Caco-2 (cell line): ENCODE measurements around the gene DOCK4. TPM values are rescaled to one million over a fixed set of nuclear protein-coding genes. Genes with fewer than 3 reads are reported as not detected.

ENCODE experiments used
- BruUV-seq: library from RNA; stranded (reverse); fragments of 400-500 nt; replicated peaks from 2 replicates; lab custom pipeline; 2021; lab: Mats Ljungman, UMichigan
- CTCF ChIA-PET: fragments of 300-600 bp; sonication (Branson Sonifier 250); formaldehyde crosslinking; loops from one replicate; lab custom pipeline; 2022; ENCODE audit warnings: antibody characterized with exemption; lab: Charles Lee
- POLR2A ChIA-PET: fragments of 300-600 bp; sonication (Branson Sonifier 250); formaldehyde crosslinking; loops from one replicate; lab custom pipeline; 2022; ENCODE audit warnings: antibody characterized with exemption; lab: Charles Lee
- DNase-seq, 2 experiments: peaks; one replicate each; pipeline versions ENCODE4 v3.0.0 to v3.0.0-alpha.2; 2020 to 2022
- H3K27me3 ChIP-seq: replicated peaks from 2 replicates; pipeline ENCODE4 v1.6.0; 2011; ENCODE audit warnings: low read length; ENCODE audit not compliant: control insufficient read depth, insufficient read depth
- H3K36me3 ChIP-seq: 2 replicates; pipeline ENCODE4 v1.5.1; 2011; ENCODE audit warnings: low read length; ENCODE audit not compliant: control insufficient read depth, insufficient read depth
- H3K4me1 ChIP-seq: fragments of 250-450 bp; sonication (Bioruptor Pico); 2 replicates; pipeline ENCODE4 v1.5.1; 2020; ENCODE audit warnings: mild to moderate bottlenecking
- H3K4me3 ChIP-seq: 2 replicates; pipeline ENCODE4 v1.5.1; 2011; ENCODE audit warnings: low read depth, mild to moderate bottlenecking, control low read depth, low read length
- H3K9me3 ChIP-seq: fragments of 250-450 bp; sonication (Bioruptor Pico); 2 replicates; pipeline ENCODE4 v1.5.1; 2020; ENCODE audit warnings: mild to moderate bottlenecking, moderate library complexity
- H3K27ac Mint-ChIP-seq: one replicate; pipeline ENCODE4 v1.8.0; 2022; ENCODE audit warnings: mixed read lengths; ENCODE audit not compliant: unreplicated experiment
- H3K27me3 Mint-ChIP-seq: one replicate; pipeline ENCODE4 v1.8.0; 2022; ENCODE audit warnings: mixed read lengths; ENCODE audit not compliant: insufficient read depth, unreplicated experiment
- H3K36me3 Mint-ChIP-seq: one replicate; pipeline ENCODE4 v1.8.0; 2022; ENCODE audit warnings: mild to moderate bottlenecking, mixed read lengths; ENCODE audit not compliant: insufficient read depth, unreplicated experiment
- H3K4me1 Mint-ChIP-seq: one replicate; pipeline ENCODE4 v1.8.0; 2022; ENCODE audit warnings: low read depth, mixed read lengths; ENCODE audit not compliant: unreplicated experiment
- H3K4me3 Mint-ChIP-seq: one replicate; pipeline ENCODE4 v1.8.0; 2022; ENCODE audit warnings: mild to moderate bottlenecking, moderate library complexity, mixed read lengths; ENCODE audit not compliant: unreplicated experiment
- H3K9me3 Mint-ChIP-seq: one replicate; pipeline ENCODE4 v1.8.0; 2022; ENCODE audit warnings: mixed read lengths; ENCODE audit not compliant: unreplicated experiment
- CTCF ChIP-seq, 2 experiments: fragments of 200-600 bp in 1 of 2; IDR thresholded peaks; 1 replicate in 1 of 2; 2 replicates in 1 of 2; pipeline versions ENCODE4 v1.5.1 to v1.8.0; 2011 to 2022; ENCODE audit warnings: antibody characterized with exemption in 1 of 2, control low read depth in 1 of 2, inconsistent platforms in 1 of 2, low read depth in 1 of 2, low read length in 1 of 2, mild to moderate bottlenecking in 1 of 2, moderate library complexity in 1 of 2; ENCODE audit not compliant: insufficient read depth in 1 of 2, severe bottlenecking in 1 of 2, unreplicated experiment in 1 of 2
- intact Hi-C: fragments of 100-400 bp; cut with micrococcal nuclease; formaldehyde crosslinking; loops from one replicate; pipeline ENCODE4 v1.10.0; 2022; ENCODE audit not compliant: unreplicated experiment
- total RNA-seq: library from RNA; stranded (reverse); gene quantifications from 2 replicates; pipeline ENCODE4 v1.2.3, GENCODE V29; 2022

Gene DOCK4
- total RNA-seq, 1 experiment from 2014 or later = 2.0 TPM

- no peak overlapping the region for H3K4me3 Mint-ChIP-seq
- H3K4me1 Mint-ChIP-seq = no peaks in the 10 kb centered on the region
- Histone ChIP-seq H3K36me3 (no peaks in the 10 kb centered on the region), H3K9me3 (0 out of 2 replicates have a peak, but pooled peaks cover 4% of the 10 kb centered on the region), H3K4me3 (no peak overlapping the region), H3K4me1 (no peaks in the 10 kb centered on the region), H3K27me3 (no peaks in the 10 kb centered on the region)
- no peak for DNase-seq
- H3K36me3 Mint-ChIP-seq = no peaks in the 10 kb centered on the region
- H3K9me3 Mint-ChIP-seq = no peaks in the 10 kb centered on the region
- CTCF ChIA-PET = no interaction called here
- POLR2A ChIA-PET = no interaction called here
- no peak for TF ChIP-seq CTCF (IDR thresholded peaks at IDR 0.05; ENCODE audit: insufficient read depth in 1 of 2, low read depth in 1 of 2, low read length in 1 of 2, severe bottlenecking in 1 of 2, unreplicated experiment in 1 of 2)
- intact Hi-C loops = no loop called here
- no TSS peak for BruUV-seq
- H3K27ac Mint-ChIP-seq = no peak overlapping the region
- peaks cover 4% of the 10 kb centered on the region for H3K27me3 Mint-ChIP-seq
Measured at GRCh38 chr7:111775206-111775605, 431.0 kb downstream of the DOCK4 start.

GRCh38 chr7:111772716-111773115 is 433.5 kb downstream of the DOCK4 start:
- no peaks in the 10 kb centered on the region for H3K9me3 Mint-ChIP-seq
- H3K4me1 Mint-ChIP-seq = no peaks in the 10 kb centered on the region
- H3K4me3 Mint-ChIP-seq = no peak overlapping the region
- Histone ChIP-seq H3K9me3 (0 out of 2 replicates have a peak, but pooled peaks cover 2% of the 10 kb centered on the region), H3K4me3 (no peak overlapping the region), H3K27me3 (no peaks in the 10 kb centered on the region), H3K36me3 (no peaks in the 10 kb centered on the region), H3K4me1 (no peaks in the 10 kb centered on the region)
- no peaks in the 10 kb centered on the region for H3K36me3 Mint-ChIP-seq
- DNase-seq = no peak
- peaks cover 4% of the 10 kb centered on the region for H3K27me3 Mint-ChIP-seq
- ChIA-PET CTCF (no interaction called here), POLR2A (no interaction called here)
- no peak overlapping the region for H3K27ac Mint-ChIP-seq
- BruUV-seq = no TSS peak
- intact Hi-C loops = no loop called here
- TF ChIP-seq CTCF (IDR thresholded peaks at IDR 0.05; ENCODE audit: insufficient read depth in 1 of 2, low read depth in 1 of 2, low read length in 1 of 2, severe bottlenecking in 1 of 2, unreplicated experiment in 1 of 2) = no peak

GRCh38 chr7:111771638-111772037 is 434.6 kb downstream of the DOCK4 start:
- intact Hi-C loops = no loop called here
- H3K9me3 Mint-ChIP-seq = no peaks in the 10 kb centered on the region
- Histone ChIP-seq H3K4me1 (no peaks in the 10 kb centered on the region), H3K36me3 (no peaks in the 10 kb centered on the region), H3K4me3 (no peak overlapping the region), H3K9me3 (no peaks in the 10 kb centered on the region), H3K27me3 (no peaks in the 10 kb centered on the region)
- no peak overlapping the region for H3K4me3 Mint-ChIP-seq
- peaks cover 4% of the 10 kb centered on the region for H3K27me3 Mint-ChIP-seq
- no peaks in the 10 kb centered on the region for H3K36me3 Mint-ChIP-seq
- CTCF ChIA-PET = no interaction called here
- TF ChIP-seq CTCF (IDR thresholded peaks at IDR 0.05; ENCODE audit: insufficient read depth in 1 of 2, low read depth in 1 of 2, low read length in 1 of 2, severe bottlenecking in 1 of 2, unreplicated experiment in 1 of 2) = no peak
- H3K4me1 Mint-ChIP-seq = no peaks in the 10 kb centered on the region
- POLR2A ChIA-PET = no interaction called here
- no TSS peak for BruUV-seq
- H3K27ac Mint-ChIP-seq = no peak overlapping the region
- DNase-seq = no peak
